ENCODE results near the gene EPG5.
"Not testable (repeated sequence)": the region's sequence is repeated elsewhere in the genome, so short reads cannot be mapped to it uniquely, and the experiment has no call there.

Gene EPG5

GRCh38 chr18:45821026-45821425 is 146.1 kb downstream of the EPG5 start:
- Mint-ChIP-seq H3K9me3 (peaks cover 9% of the 10 kb centered on the region), H3K36me3 (ENCODE audit: low read depth) (no peaks in the 10 kb centered on the region), H3K27me3 (ENCODE audit: low read depth) (peaks cover 26% of the 10 kb centered on the region), H3K27ac (no peak overlapping the region), H3K4me1 (ENCODE audit: low read depth) (peaks cover 3% of the 10 kb centered on the region), H3K4me3 (no peak overlapping the region)

GRCh38 chr18:45820106-45820745 is 146.9 kb downstream of the EPG5 start:
- H3K4me3 Mint-ChIP-seq = no peak overlapping the region
- no peaks in the 10 kb centered on the region for H3K36me3 Mint-ChIP-seq (ENCODE audit: low read depth)

GRCh38 chr18:45818765-45819164 is 148.4 kb downstream of the EPG5 start:
- H3K9me3 Mint-ChIP-seq = peaks cover 17% of the 10 kb centered on the region
- H3K4me1 Mint-ChIP-seq (ENCODE audit: low read depth); H3K4me3 Mint-ChIP-seq; H3K36me3 Mint-ChIP-seq (ENCODE audit: low read depth); H3K27ac Mint-ChIP-seq: not testable (repeated sequence)
- H3K27me3 Mint-ChIP-seq (ENCODE audit: low read depth) = peaks cover 16% of the 10 kb centered on the region

More at GRCh38 chr18:45820106-45820745, 146.9 kb downstream of the EPG5 start:
- peaks cover 13% of the 10 kb centered on the region for H3K9me3 Mint-ChIP-seq
- no peak overlapping the region for H3K27ac Mint-ChIP-seq
- H3K4me1 Mint-ChIP-seq (ENCODE audit: low read depth) = no peaks in the 10 kb centered on the region
- peaks cover 23% of the 10 kb centered on the region for H3K27me3 Mint-ChIP-seq (ENCODE audit: low read depth)

GRCh38 chr18:45817543-45817942 is 149.6 kb downstream of the EPG5 start:
- Mint-ChIP-seq H3K27ac (no peak overlapping the region), H3K27me3 (ENCODE audit: low read depth) (peaks cover 16% of the 10 kb centered on the region), H3K4me3 (no peak overlapping the region), H3K4me1 (ENCODE audit: low read depth) (no peaks in the 10 kb centered on the region), H3K9me3 (peaks cover 17% of the 10 kb centered on the region), H3K36me3 (ENCODE audit: low read depth) (no peaks in the 10 kb centered on the region)

GRCh38 chr18:45814733-45815132 is 152.4 kb downstream of the EPG5 start:
- not testable (repeated sequence) for H3K27me3 Mint-ChIP-seq (ENCODE audit: low read depth); H3K4me3 Mint-ChIP-seq; H3K4me1 Mint-ChIP-seq (ENCODE audit: low read depth); H3K27ac Mint-ChIP-seq; H3K36me3 Mint-ChIP-seq (ENCODE audit: low read depth)
- H3K9me3 Mint-ChIP-seq = peaks cover 21% of the 10 kb centered on the region

GRCh38 chr18:45807144-45807543 is 160.0 kb downstream of the EPG5 start:
- not testable (repeated sequence) for H3K4me3 Mint-ChIP-seq; H3K27me3 Mint-ChIP-seq (ENCODE audit: low read depth); H3K27ac Mint-ChIP-seq; H3K36me3 Mint-ChIP-seq (ENCODE audit: low read depth); H3K4me1 Mint-ChIP-seq (ENCODE audit: low read depth)
- H3K9me3 Mint-ChIP-seq = peaks cover 25% of the 10 kb centered on the region

- no peak overlapping the region for H3K27ac Mint-ChIP-seq
- peaks cover 3% of the 10 kb centered on the region for H3K27me3 Mint-ChIP-seq (ENCODE audit: low read depth)
- H3K4me3 Mint-ChIP-seq = no peak overlapping the region
- H3K36me3 Mint-ChIP-seq (ENCODE audit: low read depth) = peaks cover 4% of the 10 kb centered on the region
- H3K4me1 Mint-ChIP-seq (ENCODE audit: low read depth) = peaks cover 2% of the 10 kb centered on the region
- peaks cover 25% of the 10 kb centered on the region for H3K9me3 Mint-ChIP-seq
Observed at GRCh38 chr18:45806226-45806625, 160.9 kb downstream of the EPG5 start.

- Mint-ChIP-seq H3K36me3 (ENCODE audit: low read depth) (peaks cover 4% of the 10 kb centered on the region), H3K27ac (no peak overlapping the region), H3K9me3 (peaks cover 25% of the 10 kb centered on the region), H3K4me1 (ENCODE audit: low read depth) (peaks cover 2% of the 10 kb centered on the region), H3K4me3 (no peak overlapping the region), H3K27me3 (ENCODE audit: low read depth) (peaks cover 3% of the 10 kb centered on the region)
Observed at GRCh38 chr18:45805551-45805950, 161.6 kb downstream of the EPG5 start.

- no peak overlapping the region for H3K4me3 Mint-ChIP-seq
- H3K4me1 Mint-ChIP-seq (ENCODE audit: low read depth) = no peaks in the 10 kb centered on the region
- peaks cover 21% of the 10 kb centered on the region for H3K9me3 Mint-ChIP-seq
- H3K27ac Mint-ChIP-seq = no peak overlapping the region
- peaks cover 7% of the 10 kb centered on the region for H3K27me3 Mint-ChIP-seq (ENCODE audit: low read depth)
- H3K36me3 Mint-ChIP-seq (ENCODE audit: low read depth) = peaks cover 3% of the 10 kb centered on the region
Observed at GRCh38 chr18:45802814-45803492, 164.2 kb downstream of the EPG5 start.

GRCh38 chr18:45801416-45802004 is 165.6 kb downstream of the EPG5 start:
- H3K4me1 Mint-ChIP-seq (ENCODE audit: low read depth) = no peaks in the 10 kb centered on the region
- H3K9me3 Mint-ChIP-seq = peaks cover 17% of the 10 kb centered on the region
- no peaks in the 10 kb centered on the region for H3K36me3 Mint-ChIP-seq (ENCODE audit: low read depth)
- H3K27ac Mint-ChIP-seq = no peak overlapping the region
- H3K27me3 Mint-ChIP-seq (ENCODE audit: low read depth) = peaks cover 7% of the 10 kb centered on the region
- no peak overlapping the region for H3K4me3 Mint-ChIP-seq

Data from T-helper 1 cell treated with Interleukin-12 subunit alpha and Interleukin-12 subunit beta and Interleukin-4 antibody, amounts not matched to agents 30 μg/mL and 1 μg/mL, for 36 hours (primary cell).